ENCODE data around the gene ATP11B.

Gene ATP11B

DNA sequence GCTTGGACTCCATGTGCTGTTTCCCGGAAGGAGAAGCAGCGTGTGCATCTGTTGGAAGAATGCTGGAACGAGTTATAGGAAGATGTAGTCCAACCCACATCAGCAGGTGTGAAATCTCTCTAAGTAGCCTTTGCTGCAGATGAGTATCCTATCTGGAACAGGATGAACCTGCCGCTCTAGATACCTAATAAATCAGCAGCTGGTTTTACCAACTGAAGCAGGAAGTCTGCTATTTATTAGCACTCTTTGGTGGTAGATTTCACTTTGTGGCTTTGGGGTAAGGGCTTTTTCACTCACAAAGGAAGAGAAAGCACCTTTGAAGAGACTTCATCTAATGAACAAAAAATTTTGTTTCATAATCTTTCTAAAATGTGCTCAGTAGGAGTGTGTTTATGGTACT, 120.6 kb downstream of the ATP11B start:
- DNase-seq: no peak

DNA sequence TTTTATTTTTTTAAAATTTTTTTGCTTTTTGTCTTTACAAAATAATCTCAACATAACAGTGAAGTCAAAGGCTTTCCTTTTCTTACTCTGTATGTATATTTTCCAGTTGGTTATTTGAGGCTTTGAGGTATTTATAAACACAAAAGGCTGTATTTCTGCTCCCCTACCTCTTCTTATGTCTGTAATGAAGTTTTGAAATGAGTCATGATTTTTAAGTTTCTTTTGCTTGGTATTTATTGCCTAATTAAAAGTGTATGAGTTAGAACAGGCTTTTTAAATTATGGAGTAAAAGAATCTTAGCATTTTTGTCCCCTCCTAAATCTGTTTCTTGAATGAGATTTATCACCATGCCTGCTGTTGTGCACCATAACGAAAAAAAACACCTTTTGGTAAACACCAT, 121.0 kb downstream of the ATP11B start:
- no peak for DNase-seq

DNA sequence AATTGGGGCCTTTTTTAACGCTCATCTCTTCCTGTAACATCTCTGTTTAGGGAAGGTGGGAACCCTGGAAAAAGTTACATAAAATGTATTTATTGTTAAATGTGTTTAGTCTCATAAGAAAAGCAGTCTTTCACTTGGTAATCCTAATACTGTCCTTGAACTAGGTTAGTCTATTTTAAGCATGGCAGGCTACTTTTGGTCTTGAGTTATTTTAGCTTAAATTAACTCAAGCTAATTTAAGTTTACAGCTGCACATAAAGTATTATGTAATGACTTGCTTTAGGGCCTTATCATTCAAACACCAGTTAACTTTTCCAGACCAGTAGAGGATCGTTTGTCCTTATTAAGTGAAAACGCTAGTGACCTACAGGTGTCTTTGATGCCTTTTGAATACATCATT, 123.8 kb downstream of the ATP11B start:
- no peak for DNase-seq

DNA sequence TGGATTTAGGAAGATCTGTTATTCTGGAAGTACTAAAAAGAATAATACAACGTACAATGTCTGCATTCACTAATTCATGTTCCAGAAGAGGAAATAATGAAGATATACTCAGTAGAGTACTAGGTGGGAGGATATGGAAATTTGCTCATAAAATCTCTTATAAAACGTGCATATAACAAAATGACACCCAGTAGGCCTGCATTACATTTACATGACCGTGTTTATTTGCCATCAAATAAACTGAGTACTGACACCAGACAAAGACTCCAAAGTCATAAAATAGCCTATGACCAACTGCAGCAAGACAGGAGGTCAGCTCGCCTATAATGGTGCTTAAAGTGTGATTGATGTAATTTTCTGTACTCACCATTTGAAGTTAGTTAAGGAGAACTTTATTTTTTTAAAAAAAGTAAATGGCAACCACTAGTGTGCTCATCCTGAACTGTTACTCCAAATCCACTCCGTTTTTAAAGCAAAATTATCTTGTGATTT, 126.6 kb downstream of the ATP11B start:
- no peak for DNase-seq

DNA sequence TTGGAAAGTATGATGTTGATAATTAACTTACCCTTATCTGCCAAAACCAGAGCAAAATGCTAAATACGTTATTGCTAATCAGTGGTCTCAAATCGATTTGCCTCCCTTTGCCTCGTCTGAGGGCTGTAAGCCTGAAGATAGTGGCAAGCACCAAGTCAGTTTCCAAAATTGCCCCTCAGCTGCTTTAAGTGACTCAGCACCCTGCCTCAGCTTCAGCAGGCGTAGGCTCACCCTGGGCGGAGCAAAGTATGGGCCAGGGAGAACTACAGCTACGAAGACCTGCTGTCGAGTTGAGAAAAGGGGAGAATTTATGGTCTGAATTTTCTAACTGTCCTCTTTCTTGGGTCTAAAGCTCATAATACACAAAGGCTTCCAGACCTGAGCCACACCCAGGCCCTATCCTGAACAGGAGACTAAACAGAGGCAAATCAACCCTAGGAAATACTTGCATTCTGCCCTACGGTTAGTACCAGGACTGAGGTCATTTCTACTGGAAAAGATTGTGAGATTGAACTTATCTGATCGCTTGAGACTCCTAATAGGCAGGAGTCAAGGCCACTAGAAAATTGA, 127.3 kb downstream of the ATP11B start:
- no peak for DNase-seq

DNA sequence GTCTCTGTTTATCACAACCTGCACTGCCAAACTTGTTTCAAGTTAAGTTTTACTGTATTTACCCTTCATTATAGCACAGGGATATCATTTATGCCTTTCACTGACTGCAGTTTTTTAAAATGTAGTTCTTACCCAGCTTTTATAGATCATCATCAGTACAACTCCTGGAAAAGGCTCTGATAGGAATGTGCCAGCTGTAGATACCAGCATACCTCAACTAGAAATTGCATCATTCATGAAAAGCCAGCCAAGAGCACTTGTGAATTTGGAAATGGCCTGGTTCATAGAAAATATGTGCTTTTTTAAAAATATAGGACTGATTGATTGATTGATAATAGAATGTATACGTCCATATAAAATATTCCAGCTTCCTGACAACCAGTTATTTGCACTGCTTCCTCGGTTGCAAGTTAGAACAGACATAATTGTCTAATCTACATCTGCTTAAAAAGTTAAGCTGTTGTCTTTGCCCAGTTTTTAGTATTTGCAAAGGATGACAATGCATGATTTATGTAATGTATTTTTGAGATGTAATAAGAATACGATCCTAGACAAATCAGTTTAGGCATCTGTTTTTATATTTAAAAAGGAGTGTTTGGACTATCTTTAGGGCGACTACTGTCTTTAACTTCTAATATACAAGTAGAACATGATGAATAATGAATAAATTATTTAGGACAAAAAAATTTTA, 128.5 kb downstream of the ATP11B start:
- no peak for DNase-seq

DNA sequence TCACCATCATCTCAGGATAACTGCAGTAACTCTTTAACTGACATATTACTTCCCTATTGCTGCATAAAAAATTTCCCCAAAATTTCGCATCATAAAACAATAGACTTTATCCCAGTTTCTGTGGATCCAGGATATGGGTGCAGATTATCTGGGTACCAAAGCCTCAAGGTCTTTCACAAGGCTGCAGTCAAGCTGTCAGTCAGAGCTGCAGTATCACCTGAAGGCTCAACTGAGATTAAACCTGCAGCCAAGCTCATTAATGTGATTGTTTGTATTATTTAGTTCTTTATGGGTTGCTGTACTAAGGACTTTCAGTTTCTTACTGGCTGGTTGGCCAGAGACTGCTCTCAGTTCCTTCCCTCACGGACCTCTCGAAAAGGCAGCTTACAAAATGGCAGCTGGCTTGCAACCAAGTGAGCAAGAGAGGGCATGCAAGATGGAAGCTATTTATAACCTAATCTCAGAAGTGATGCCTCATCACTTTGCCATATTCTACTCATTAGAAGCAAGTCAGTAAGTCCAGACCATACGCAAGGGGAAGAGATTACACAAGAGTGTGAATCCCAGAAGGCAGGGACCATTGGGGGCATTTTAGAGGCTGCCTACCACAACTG, 132.1 kb downstream of the ATP11B start:
- DNase-seq: no peak

DNA sequence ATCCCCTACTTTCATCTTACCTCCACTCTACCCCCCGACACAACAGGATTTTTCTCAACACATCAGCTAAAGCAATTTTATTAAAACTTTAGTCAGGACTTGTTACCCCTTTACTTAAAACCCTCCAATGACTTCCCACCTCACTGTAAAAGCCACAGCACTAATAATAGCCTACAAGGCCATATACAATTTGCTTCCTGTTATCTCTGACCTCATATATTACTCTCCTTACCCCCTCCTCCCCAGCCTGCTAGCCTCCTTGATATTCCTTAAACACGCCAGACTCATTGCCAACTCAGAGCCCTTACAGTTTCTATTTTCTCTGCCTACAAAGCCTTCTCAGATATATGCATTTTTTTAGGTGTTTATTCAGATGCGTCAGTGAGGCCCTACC, 132.6 kb downstream of the ATP11B start:
- DNase-seq: no peak

DNA sequence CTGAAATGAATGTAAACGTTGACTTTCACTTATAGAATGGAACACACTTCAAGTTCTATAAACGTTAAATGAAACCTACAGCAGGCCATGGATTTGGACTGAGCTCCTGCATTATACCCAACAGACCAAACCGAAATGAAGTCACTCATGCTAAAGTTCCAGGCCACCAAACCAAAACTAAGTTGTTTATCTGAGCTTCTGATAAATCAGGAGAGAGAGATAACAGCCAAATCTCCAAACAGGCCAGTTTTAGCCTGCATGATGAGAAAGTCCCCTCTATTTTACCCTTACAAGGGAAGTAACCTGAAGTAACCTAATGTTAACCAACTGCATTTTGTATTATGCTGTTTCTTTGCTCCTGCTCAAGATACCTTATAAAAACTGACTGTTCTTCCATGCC, 142.5 kb downstream of the ATP11B start:
- DNase-seq: no peak

DNA sequence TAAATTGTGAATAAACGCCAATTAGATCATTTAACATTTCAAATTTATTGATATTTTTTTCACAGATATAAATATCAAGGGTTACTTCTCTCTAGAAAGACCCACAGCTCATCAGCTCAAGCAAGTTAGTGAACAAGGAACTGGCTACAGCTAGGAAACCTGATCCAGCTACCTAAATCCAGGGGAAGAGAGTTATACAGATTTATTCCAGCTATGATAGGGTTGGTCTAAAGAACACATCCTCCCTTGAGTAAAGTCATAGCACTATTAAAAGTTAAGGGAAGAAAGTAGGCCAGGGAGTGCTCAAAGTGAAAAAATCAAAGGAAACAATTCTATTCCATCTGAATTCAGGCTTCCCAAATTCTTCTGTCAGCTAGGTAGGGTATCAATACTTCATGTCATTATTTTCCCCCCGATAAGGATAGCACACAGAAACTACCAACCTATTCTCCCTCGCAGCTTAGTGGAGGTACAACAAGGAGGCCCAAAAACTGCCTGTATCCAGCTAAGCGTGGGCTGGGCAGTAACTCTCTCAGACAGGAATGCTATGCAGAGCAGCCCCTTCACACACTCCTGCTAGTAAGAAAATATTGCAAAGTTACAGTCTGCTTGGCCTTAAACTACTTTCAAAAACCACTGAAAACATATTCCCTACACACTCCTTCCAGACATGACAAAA, 143.1 kb downstream of the ATP11B start:
- DNase-seq: no peak

DNA sequence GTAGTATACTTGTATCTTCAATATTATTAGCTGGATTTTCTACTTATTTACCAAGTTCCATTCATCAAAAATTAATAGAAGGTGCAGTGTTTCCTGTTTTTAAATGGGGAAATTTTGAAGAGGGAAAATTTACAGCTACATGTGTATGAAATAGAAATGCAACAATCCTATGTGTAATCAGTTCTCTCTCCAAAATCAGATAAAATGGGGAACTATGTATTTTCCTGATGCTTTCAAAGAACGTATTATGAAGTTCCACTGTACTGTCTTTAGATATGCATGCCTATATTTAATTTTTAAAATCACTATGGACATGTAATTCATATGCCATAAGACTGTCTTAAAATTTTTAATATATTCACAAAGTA, 143.6 kb downstream of the ATP11B start:
- no peak for DNase-seq

DNA sequence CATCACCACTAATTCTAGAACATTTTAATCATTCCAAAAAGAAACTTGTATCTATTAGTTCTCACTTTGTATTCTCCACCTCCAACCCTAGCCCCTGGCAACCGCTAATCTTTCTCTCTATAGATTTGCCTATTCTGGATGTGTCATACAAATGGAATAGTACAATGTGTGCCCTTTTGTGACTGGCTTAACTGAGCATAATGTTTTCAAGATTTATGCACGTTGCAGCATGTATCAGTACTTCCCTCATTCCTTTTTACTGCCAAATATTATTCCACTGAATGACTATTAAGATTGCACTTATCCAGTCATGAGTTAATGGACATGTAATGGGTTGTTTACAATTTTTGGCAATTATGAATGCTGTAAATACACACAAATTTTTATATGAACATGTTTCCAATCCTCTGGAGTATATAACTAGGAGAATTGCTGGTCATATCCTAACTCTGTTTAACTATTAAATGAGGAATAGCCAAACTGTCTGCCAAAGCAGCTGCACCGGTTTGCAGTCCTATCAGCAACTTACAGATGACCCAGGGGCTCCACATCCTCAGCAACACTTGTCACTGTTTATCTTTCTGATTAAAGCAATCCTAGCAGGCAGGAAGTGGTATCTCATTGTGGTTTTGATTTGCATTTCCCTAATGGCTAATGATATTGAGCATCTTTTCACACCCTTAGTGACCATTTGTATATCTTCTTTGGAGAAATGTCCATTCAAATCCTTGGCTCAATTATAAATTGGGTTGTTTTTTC, 144.2 kb downstream of the ATP11B start:
- no peak for DNase-seq

DNA sequence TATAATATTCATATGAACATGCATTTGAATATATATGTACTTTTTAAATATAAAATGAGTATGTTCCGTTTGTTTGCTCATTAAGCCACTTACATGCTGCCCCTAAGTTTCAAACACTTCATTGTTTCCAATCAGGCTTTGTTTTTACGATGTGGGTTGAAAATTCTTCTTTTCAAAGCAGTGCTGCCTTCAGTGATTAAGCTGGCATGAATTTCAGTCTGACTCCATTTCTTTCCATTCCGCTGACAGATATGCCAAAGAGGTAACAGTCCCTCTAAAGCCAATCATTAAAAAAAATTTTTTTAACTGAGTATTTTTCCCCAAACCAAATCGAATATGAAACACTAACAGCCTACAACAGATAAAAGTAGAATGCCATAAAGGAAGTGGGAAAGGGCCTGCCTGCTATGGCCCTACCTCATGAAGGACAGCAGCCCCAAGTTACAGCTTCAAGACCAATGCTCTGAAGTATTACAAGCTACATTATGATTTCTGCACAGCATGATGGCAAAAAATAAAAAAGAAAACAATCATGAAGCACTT, 147.0 kb downstream of the ATP11B start:
- DNase-seq: no peak

DNA sequence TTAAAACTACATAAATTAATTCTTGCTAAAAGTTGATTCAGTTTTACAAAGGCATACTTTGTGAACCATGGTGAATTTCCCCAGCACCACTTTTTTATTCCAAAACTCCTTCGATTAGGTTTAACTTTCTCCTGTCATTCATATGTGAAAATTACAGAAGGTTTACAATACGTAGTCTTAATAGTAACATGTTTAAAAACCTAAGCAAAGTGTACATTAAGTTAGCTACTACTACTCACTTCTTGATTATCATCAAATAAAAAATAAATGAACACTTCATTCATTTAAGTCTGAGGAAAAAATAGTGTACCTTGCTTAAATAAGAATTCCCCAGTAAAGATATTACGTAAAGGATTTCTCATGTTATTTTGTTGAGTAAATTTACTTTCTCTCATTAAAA, 148.4 kb downstream of the ATP11B start:
- no peak for DNase-seq

DNA sequence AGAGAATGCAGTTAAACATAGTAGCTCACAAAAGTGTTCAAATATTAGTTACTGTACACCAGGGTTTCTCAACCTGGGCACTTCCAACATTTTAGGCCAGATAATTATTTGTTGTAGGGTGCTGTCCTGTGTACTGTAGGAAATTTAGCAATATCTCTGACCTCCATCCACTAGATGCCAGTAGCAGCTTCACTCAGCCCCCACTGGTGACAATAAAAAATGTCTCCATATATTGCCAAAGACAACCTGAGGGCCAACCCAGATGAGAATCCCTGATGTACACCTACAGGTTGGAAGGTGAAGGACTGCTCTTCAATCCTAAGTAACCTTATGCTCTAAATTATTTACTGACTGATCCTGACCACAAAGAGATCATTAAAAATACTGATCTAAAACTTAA, 154.6 kb downstream of the ATP11B start:
- peak; percentile 19 to 27 for DNase-seq

DNA sequence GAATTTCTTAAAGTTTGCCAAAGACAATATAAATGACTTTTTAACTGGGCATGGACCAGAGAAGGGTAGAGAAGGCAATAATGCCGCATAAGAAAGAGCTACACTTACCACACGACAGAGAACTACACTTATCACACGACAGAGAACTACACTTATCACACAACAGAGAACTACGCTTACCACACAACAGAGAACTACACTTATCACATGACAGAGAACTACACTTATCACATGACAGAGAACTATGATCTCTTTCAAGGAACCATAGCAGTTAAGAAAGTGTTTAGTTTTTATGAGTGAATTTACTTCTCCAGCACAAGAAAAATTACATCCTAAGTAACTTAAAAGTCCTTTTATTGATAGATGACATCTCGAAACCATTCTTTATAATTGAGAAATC, 155.0 kb downstream of the ATP11B start:
- DNase-seq: no peak

DNA sequence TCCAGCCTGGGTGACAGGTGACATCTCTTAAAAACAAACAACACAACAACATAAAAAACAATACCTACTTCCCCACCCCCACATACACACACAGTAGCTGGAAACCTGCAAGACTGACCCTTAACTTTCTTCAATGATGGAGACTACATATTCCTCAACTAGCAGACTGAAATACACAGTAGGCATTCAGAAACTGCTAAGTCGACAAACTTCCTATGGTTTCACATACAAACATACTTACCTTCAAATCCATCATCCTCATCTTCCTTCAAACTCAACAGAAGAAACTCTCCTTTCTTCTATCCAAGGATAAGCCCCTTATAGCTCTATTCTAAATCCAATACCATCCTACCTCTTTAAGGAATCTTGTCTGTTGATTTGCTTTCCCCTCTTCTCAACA, 156.4 kb downstream of the ATP11B start:
- no peak for DNase-seq

DNA sequence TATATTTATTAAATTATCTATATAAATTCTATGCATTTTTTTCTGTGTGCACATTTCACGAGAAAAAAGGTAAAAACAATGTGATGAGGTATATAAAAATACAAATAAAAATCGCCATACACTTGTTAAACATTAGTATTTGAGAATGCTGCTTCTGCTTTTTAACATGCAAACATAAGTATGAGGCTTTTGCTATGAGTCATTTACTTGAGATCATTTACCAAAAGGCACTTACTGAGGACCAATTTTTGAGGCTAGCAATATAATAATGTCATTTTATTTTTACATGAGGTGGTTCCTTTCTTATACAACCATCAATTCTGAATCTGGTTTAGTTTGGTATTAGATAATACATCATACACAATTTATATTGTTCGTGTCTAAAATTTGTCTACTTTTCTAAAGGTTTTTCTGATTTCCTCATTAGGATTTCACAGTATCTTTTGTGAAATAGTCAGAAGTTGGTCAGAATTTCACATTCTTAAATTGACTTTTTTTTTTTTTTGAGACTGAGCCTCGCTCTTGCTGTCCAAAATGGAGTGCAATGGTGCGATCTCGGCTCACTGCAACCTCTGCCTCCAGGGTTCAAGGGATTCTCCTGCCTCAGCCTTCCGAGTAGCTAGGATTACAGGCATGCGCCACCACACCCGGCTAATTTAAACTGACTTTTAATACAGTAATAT, 161.4 kb downstream of the ATP11B start:
- no peak for DNase-seq

DNA sequence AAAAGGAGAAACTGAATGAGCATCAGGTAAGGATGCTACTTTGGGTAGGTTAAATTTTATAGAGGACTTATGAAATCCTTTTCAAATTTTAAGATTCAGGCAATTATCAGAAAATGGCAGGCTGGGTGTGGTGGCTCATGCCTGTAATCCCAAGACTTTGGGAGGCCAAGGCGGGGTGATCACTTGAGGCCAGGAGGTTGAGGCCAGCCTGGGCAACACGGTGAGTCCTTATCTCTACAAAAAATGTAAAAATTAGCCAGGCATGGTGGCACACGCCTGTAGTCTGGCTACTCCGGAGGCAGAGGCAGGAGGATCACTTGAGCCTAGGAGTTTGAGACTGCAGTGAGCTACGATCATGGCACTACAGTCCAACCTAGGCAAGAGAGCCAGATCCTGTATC, 163.9 kb downstream of the ATP11B start:
- DNase-seq: no peak

DNA sequence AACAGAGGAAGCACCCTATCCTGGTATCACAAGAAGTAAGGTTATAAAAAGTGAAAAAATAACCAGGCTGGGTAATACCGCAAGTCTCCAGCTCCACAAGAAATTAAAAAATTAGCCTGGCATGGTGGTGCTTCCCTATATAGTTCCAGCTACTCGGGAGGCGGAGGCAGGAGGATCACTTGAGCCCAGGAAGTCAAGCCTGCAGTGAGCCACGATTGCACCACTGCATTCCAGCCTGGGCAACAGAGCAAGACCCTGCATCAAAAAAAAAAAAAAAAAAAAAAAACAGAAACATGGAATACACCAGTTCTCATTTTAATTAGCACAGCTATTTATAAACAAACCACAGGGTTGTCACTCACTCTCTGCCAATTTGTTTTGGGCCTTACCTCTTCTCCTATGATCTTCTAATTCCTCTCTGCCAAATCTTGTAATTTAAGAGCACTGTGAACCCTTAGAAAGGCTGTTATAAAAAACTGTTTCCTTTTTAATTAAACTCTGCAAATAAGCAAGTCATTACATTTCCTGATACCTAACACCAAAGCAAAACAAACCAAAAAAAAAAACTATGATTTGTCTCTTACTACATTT, 164.5 kb downstream of the ATP11B start:
- no peak for DNase-seq

DNA sequence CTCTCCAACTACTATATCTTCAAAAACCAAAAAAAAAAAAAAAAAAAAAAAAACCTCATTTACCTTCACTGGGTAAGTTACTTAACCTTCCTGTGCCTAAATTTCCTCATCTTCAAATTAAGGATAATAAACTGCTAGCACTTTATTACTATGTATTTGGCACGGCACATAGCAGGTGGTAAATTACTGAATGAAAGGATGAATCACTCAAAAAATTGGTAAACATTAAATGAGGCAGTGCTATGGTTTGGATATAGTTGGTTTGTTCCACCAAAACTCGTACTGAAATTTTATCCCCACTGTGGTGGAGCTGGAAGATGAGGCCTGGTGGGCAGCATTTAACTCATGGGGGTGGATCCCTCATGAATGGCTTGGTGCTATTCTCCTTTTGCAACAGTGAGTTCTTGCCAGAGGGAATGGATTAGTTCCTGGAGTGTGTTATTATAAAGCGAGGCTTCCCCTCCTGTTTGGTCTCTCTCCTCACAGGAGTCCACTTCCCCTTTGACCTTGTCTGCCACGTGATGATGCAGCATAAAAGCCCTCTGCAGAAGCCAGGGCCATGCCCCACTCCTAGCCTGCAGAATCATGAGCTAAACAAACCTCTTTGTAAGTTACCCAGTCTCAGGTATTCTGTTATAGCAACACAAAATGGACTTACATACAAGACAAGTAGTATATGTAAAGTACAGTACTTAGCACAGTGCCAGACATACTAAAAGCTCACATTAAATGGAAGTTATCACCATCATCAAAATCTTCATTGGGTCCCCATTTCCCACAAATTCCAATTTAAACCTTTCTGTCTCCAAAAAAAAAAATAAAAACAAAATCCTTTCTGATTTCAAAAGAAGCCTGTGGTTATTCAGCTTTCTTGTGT, 166.4 kb downstream of the ATP11B start:
- peak; percentile 19 to 42 for DNase-seq
